HEK293 (cell line): ENCODE data around the gene PTAR1.

ENCODE experiments used
- CTCF ChIA-PET: fragments of 350-600 bp; formaldehyde crosslinking; extraction: SDS; loops from one replicate; lab custom pipeline; 2021; ENCODE audit warnings: antibody characterized with exemption; lab: Yijun Ruan, JAX
- POLR2A ChIA-PET: fragments of 300-600 bp; formaldehyde crosslinking; extraction: SDS; loops from one replicate; lab custom pipeline; 2020; ENCODE audit warnings: antibody characterized with exemption, inconsistent platforms; lab: Yijun Ruan, JAX
- H3K27ac ChIP-seq: fragments of 200-500 bp; sonication (Bioruptor generic); 2 replicates; pipeline ENCODE4 v1.5.1; 2014; ENCODE audit warnings: low read depth, low read length, control low read depth, inconsistent platforms; ENCODE audit errors: extremely low read depth
- H3K36me3 ChIP-seq, 2 experiments: fragments of 200-500 bp in 1 of 2; sonication (Bioruptor generic) in 1 of 2; 1 replicate in 1 of 2; 2 replicates in 1 of 2; pipeline ENCODE4 v1.5.1; 2014 to 2017; ENCODE audit warnings: inconsistent platforms in 2 of 2, low read length in 2 of 2; ENCODE audit not compliant: control insufficient read depth in 2 of 2, insufficient read depth in 1 of 2
- H3K4me1 ChIP-seq: fragments of 200-500 bp; sonication (Bioruptor generic); 2 replicates; pipeline ENCODE4 v1.5.1; 2014; ENCODE audit warnings: mild to moderate bottlenecking, low read length, inconsistent platforms; ENCODE audit not compliant: control insufficient read depth, insufficient read depth
- H3K4me3 ChIP-seq: 2 replicates; pipeline ENCODE4 v1.5.1; 2011; ENCODE audit warnings: low read depth, mild to moderate bottlenecking, control low read depth, low read length, moderate library complexity
- H3K9me3 ChIP-seq: fragments of 200-500 bp; sonication (Bioruptor generic); 2 replicates; pipeline ENCODE4 v1.5.1; 2014; ENCODE audit warnings: low read depth, low read length, inconsistent platforms; ENCODE audit not compliant: control insufficient read depth, insufficient read depth
- PRDM1 ChIP-seq: fragments of 450-650 bp; formaldehyde crosslinking; IDR thresholded peaks from 2 replicates; pipeline ENCODE4; 2016; ENCODE audit warnings: missing biosample characterization, missing genetic modification characterization
- PRDM6 ChIP-seq: fragments of 450-650 bp; formaldehyde crosslinking; IDR thresholded peaks from 2 replicates; pipeline ENCODE4 v1.5.1; 2017; ENCODE audit warnings: missing biosample characterization, missing genetic modification characterization
- SP3 ChIP-seq: fragments of 450-650 bp; formaldehyde crosslinking; IDR thresholded peaks from 2 replicates; pipeline ENCODE4 v1.5.1; 2016; ENCODE audit warnings: missing biosample characterization, missing genetic modification characterization
- ZFP69B ChIP-seq: fragments of 450-650 bp; formaldehyde crosslinking; IDR thresholded peaks from 2 replicates; pipeline ENCODE4 v1.5.1; 2016; ENCODE audit warnings: missing biosample characterization, missing genetic modification characterization
- ZNF112 ChIP-seq: fragments of 450-650 bp; formaldehyde crosslinking; IDR thresholded peaks from 2 replicates; pipeline ENCODE4 v1.5.0; 2017; ENCODE audit warnings: missing biosample characterization, missing genetic modification characterization
- ZNF121 ChIP-seq: fragments of 450-650 bp; formaldehyde crosslinking; IDR thresholded peaks from 2 replicates; pipeline ENCODE4 v1.5.1; 2016; ENCODE audit warnings: missing biosample characterization, missing genetic modification characterization
- ZNF169 ChIP-seq: fragments of 450-650 bp; formaldehyde crosslinking; IDR thresholded peaks from 2 replicates; pipeline ENCODE4 v1.5.1; 2016; ENCODE audit warnings: missing biosample characterization, missing genetic modification characterization
- ZNF211 ChIP-seq: fragments of 450-650 bp; formaldehyde crosslinking; IDR thresholded peaks from 2 replicates; pipeline ENCODE4 v1.5.1; 2016; ENCODE audit warnings: low read depth, missing biosample characterization, missing genetic modification characterization
- ZNF223 ChIP-seq: fragments of 450-650 bp; formaldehyde crosslinking; IDR thresholded peaks from 2 replicates; pipeline ENCODE4 v1.5.1; 2016; ENCODE audit warnings: missing biosample characterization, missing genetic modification characterization
- ZNF404 ChIP-seq: fragments of 450-650 bp; formaldehyde crosslinking; IDR thresholded peaks from 2 replicates; pipeline ENCODE4 v1.5.1; 2017; ENCODE audit warnings: missing biosample characterization, missing genetic modification characterization
- ZNF501 ChIP-seq: fragments of 450-650 bp; formaldehyde crosslinking; IDR thresholded peaks from 2 replicates; pipeline ENCODE4 v1.5.1; 2016; ENCODE audit warnings: missing biosample characterization, missing genetic modification characterization
- ZNF521 ChIP-seq: fragments of 450-650 bp; formaldehyde crosslinking; IDR thresholded peaks from 2 replicates; pipeline ENCODE4 v1.5.1; 2017; ENCODE audit warnings: missing biosample characterization, mild to moderate bottlenecking, missing genetic modification characterization
- ZNF530 ChIP-seq: fragments of 450-650 bp; formaldehyde crosslinking; IDR thresholded peaks from 2 replicates; pipeline ENCODE4 v1.5.1; 2016; ENCODE audit warnings: low read depth, missing biosample characterization, missing genetic modification characterization
- ZNF571 ChIP-seq: fragments of 450-650 bp; formaldehyde crosslinking; IDR thresholded peaks from 2 replicates; pipeline ENCODE4 v1.5.0; 2017; ENCODE audit warnings: missing biosample characterization, missing genetic modification characterization
- ZNF629 ChIP-seq: fragments of 450-650 bp; formaldehyde crosslinking; IDR thresholded peaks from 2 replicates; pipeline ENCODE4 v1.5.1; 2017; ENCODE audit warnings: missing biosample characterization, missing genetic modification characterization
- ZNF654 ChIP-seq: fragments of 450-650 bp; formaldehyde crosslinking; IDR thresholded peaks from 2 replicates; pipeline ENCODE4 v1.5.1; 2016; ENCODE audit warnings: low read depth, missing biosample characterization, missing genetic modification characterization
- ZSCAN18 ChIP-seq: fragments of 450-650 bp; formaldehyde crosslinking; IDR thresholded peaks from 2 replicates; pipeline ENCODE4 v1.5.1; 2016; ENCODE audit warnings: missing biosample characterization, missing genetic modification characterization
- ZSCAN30 ChIP-seq: fragments of 450-650 bp; IDR thresholded peaks from 2 replicates; pipeline ENCODE4 v1.5.1; 2018; ENCODE audit warnings: missing biosample characterization, mild to moderate bottlenecking, missing genetic modification characterization, moderate library complexity
- TF ChIP-seq, protein P1 (sequence below): fragments of 450-650 bp; formaldehyde crosslinking; IDR thresholded peaks from 2 replicates; pipeline ENCODE4 v1.5.1; 2016; ENCODE audit warnings: missing biosample characterization, missing genetic modification characterization
- TF ChIP-seq, protein P2 (sequence below): fragments of 450-650 bp; formaldehyde crosslinking; IDR thresholded peaks from 2 replicates; pipeline ENCODE4 v1.5.1; 2016; ENCODE audit warnings: missing biosample characterization, missing genetic modification characterization, borderline replicate concordance

PTAR1 gene

DNA sequence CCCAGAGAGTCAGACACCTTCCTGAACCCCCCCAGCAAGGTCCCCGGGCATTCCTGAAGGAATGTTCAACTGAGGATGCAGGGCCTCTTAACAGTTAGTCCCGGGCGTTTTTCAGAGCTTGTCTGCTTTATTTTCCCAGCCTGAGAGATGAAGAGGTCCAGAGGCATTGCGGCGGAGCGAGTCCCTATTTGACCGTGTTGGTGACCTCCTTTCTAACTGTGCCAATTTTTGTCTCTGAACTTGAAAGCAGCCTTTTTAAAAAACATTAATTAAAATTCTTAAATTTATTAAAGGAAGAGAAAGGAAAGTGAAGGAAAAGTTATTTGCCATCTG, 433 bp upstream of the PTAR1 start (continued):
- TF ChIP-seq, protein P1, sequence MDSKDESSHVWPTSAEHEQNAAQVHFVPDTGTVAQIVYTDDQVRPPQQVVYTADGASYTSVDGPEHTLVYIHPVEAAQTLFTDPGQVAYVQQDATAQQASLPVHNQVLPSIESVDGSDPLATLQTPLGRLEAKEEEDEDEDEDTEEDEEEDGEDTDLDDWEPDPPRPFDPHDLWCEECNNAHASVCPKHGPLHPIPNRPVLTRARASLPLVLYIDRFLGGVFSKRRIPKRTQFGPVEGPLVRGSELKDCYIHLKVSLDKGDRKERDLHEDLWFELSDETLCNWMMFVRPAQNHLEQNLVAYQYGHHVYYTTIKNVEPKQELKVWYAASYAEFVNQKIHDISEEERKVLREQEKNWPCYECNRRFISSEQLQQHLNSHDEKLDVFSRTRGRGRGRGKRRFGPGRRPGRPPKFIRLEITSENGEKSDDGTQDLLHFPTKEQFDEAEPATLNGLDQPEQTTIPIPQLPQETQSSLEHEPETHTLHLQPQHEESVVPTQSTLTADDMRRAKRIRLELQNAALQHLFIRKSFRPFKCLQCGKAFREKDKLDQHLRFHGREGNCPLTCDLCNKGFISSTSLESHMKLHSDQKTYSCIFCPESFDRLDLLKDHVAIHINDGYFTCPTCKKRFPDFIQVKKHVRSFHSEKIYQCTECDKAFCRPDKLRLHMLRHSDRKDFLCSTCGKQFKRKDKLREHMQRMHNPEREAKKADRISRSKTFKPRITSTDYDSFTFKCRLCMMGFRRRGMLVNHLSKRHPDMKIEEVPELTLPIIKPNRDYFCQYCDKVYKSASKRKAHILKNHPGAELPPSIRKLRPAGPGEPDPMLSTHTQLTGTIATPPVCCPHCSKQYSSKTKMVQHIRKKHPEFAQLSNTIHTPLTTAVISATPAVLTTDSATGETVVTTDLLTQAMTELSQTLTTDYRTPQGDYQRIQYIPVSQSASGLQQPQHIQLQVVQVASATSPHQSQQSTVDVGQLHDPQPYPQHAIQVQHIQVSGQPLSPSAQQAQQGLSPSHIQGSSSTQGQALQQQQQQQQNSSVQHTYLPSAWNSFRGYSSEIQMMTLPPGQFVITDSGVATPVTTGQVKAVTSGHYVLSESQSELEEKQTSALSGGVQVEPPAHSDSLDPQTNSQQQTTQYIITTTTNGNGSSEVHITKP (tag by site-specific recombination): peak; percentile 55
- no peak for TF ChIP-seq ZNF112 (tag by site-specific recombination)
- no peak for TF ChIP-seq ZSCAN18 (tag by site-specific recombination)
- TF ChIP-seq ZNF629 (tag by site-specific recombination): no peak
- TF ChIP-seq ZNF530: no peak
- TF ChIP-seq ZFP69B (tag by site-specific recombination): no peak
- no peak for TF ChIP-seq ZNF571
- TF ChIP-seq PRDM1: peak; percentile 28; the same call in 1 of the 2 replicates
- no peak for TF ChIP-seq SP3 (tag by site-specific recombination)
- no peak for TF ChIP-seq ZNF169 (tag by site-specific recombination)
- TF ChIP-seq ZNF211 (tag by site-specific recombination): no peak
- TF ChIP-seq ZNF654 (tag by site-specific recombination): no peak
- no peak for TF ChIP-seq ZNF404 (tag by site-specific recombination)
- TF ChIP-seq ZNF501 (tag by site-specific recombination): no peak
- no peak for TF ChIP-seq ZNF121 (tag by site-specific recombination)

DNA sequence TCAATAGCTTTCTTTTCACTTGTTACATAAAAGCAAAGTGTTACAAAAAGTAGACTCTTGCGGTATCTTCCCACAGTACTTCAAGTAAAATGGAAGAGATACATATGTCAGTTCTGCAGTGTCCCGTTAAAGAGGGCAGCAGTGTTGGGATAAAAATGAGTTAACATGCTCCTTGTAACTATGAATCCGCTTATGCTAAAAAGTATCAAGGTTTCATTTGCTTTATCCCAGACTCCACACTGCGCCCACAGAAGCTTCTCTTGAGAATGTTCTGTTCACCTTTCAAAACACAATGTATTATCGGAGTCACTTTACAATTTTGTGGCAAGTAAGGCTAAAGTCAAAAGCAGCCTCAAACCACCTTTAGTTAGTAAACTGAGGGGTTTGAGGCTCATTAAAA, 790 bp downstream of the PTAR1 start:
- TF ChIP-seq ZNF521: no peak
- TF ChIP-seq ZNF223 (tag by site-specific recombination): 0 out of 2 replicates have a peak, but pooled peaks have one; percentile 16
- H3K27ac ChIP-seq: peak overlapping the region; percentile 90
- ChIA-PET CTCF (interaction anchor here (0.7 to 1.0 kb wide), 3 partner anchors 86 to 216 kb away, joined by 3 to 4 read pairs (median 4); no protein-coding TSS in a partner anchor), POLR2A (interaction anchor here (0.9 to 1.5 kb wide), 2 partner anchors 86 to 87 kb away, joined by 4 to 5 read pairs; partner anchors contain the start of gene APBA1)
- no peaks in the 10 kb centered on the region for H3K9me3 ChIP-seq
- peak overlapping the region; percentile 90 for H3K4me3 ChIP-seq
- H3K36me3 ChIP-seq: peaks cover 0 to 3% of the 10 kb centered on the region in 2 experiments; a peak in 1 of 3 replicates
- H3K4me1 ChIP-seq: peaks cover 7% of the 10 kb centered on the region

DNA sequence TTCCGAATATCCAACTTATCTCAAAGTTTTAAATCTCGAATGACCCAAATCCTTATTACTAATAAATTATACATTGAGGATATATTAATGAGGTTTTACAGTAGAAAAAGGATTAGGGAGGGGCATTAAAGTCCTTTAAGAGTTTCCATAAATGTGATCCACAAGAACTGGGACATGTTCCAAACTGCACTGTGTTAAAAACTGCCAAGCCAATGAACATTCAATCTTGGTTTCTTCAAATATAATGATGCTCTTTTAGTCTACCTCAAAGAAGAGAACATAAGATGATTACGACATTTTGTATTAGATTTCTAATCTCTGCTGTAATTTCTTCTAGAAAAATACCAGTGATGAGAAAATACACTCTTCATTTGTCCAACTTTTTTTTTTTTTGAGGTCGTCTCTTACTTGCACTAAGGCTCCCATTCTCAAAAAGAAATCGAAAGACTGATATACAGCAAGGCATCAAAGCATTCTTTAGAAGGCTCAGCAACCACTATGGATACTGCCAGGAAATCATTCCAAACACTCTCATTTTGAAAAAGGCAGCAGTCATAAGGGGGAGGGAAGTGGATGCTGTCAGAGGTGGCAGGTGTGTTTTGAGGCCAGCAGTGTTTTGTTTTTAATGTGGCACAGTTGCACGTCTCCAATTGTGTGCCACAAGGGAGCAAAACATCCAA, 1.7 kb downstream of the PTAR1 start:
- TF ChIP-seq ZSCAN30 (0 out of 2 replicates have a peak, but pooled peaks have one; percentile 28), PRDM6 (tag by site-specific recombination) (0 out of 2 replicates have a peak, but pooled peaks have one; percentile 29)
- TF ChIP-seq, protein P2, sequence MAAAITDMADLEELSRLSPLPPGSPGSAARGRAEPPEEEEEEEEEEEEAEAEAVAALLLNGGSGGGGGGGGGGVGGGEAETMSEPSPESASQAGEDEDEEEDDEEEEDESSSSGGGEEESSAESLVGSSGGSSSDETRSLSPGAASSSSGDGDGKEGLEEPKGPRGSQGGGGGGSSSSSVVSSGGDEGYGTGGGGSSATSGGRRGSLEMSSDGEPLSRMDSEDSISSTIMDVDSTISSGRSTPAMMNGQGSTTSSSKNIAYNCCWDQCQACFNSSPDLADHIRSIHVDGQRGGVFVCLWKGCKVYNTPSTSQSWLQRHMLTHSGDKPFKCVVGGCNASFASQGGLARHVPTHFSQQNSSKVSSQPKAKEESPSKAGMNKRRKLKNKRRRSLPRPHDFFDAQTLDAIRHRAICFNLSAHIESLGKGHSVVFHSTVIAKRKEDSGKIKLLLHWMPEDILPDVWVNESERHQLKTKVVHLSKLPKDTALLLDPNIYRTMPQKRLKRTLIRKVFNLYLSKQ (tag by site-specific recombination): no peak
- H3K4me1 ChIP-seq: peaks cover 7% of the 10 kb centered on the region
- peak overlapping the region; percentile 30 for H3K4me3 ChIP-seq
- no peak overlapping the region for H3K27ac ChIP-seq
- H3K36me3 ChIP-seq: peaks cover 0 to 3% of the 10 kb centered on the region in 2 experiments; a peak in 1 of 3 replicates
- CTCF ChIA-PET: interaction anchor here (0.5 to 1.0 kb wide), 6 partner anchors 10 to 338 kb away, joined by 3 to 4 read pairs (median 4); no protein-coding TSS in a partner anchor
- H3K9me3 ChIP-seq: no peaks in the 10 kb centered on the region
- POLR2A ChIA-PET: interaction anchor here (0.9 kb wide), 1 partner anchor 85 kb away, joined by 4 read pairs; no protein-coding TSS in a partner anchor
